PC-9 (cell line): ENCODE measurements around the gene PRF1.

Experiments
- EZH2 ChIP-seq: fragments of 200-600 bp; sonication (generic); IDR thresholded peaks from 2 replicates; pipeline ENCODE4 v1.8.0; 2017; ENCODE audit warnings: antibody characterized with exemption, low read depth
- TF ChIP-seq, protein P1 (sequence below): fragments of 200-600 bp; sonication (generic); conservative IDR thresholded peaks from 2 replicates; pipeline ENCODE4 v1.6.1; 2017; ENCODE audit warnings: mixed run types, antibody characterized with exemption, mild to moderate bottlenecking, moderate library complexity

DNA sequence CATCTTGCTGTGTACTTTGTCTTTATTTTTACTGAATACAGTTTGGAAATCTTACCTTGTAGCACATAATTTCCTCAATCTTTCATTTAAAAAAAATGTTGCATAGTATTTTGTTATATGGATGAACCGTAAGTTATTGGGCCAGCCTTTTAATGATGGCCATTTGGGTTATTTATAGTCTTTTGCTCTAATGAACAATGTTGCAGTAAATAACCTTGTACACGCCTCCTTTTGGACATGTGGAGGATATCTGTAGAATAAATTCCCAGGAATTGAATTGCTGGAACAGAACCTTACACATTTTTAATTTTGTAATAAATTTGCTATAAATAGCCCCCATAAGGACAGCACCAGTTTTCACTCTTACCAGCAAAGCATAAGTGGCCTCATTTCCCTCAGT lies 12.7 kb upstream of the PRF1 start:
- TF ChIP-seq, protein P1, sequence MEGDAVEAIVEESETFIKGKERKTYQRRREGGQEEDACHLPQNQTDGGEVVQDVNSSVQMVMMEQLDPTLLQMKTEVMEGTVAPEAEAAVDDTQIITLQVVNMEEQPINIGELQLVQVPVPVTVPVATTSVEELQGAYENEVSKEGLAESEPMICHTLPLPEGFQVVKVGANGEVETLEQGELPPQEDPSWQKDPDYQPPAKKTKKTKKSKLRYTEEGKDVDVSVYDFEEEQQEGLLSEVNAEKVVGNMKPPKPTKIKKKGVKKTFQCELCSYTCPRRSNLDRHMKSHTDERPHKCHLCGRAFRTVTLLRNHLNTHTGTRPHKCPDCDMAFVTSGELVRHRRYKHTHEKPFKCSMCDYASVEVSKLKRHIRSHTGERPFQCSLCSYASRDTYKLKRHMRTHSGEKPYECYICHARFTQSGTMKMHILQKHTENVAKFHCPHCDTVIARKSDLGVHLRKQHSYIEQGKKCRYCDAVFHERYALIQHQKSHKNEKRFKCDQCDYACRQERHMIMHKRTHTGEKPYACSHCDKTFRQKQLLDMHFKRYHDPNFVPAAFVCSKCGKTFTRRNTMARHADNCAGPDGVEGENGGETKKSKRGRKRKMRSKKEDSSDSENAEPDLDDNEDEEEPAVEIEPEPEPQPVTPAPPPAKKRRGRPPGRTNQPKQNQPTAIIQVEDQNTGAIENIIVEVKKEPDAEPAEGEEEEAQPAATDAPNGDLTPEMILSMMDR: no peak
- TF ChIP-seq EZH2: no peak
